ENCODE data around the gene TP53TG5. TPM values are rescaled to one million over a fixed set of nuclear protein-coding genes. Genes with fewer than 3 reads are reported as not detected.

TP53TG5 gene
- total RNA-seq: 0.73 TPM
- long read RNA-seq, partial matches to known transcripts: 0 of 4 reads
- long read RNA-seq, other reads (novel, unspliced or antisense): 4 of 4 reads

DNA sequence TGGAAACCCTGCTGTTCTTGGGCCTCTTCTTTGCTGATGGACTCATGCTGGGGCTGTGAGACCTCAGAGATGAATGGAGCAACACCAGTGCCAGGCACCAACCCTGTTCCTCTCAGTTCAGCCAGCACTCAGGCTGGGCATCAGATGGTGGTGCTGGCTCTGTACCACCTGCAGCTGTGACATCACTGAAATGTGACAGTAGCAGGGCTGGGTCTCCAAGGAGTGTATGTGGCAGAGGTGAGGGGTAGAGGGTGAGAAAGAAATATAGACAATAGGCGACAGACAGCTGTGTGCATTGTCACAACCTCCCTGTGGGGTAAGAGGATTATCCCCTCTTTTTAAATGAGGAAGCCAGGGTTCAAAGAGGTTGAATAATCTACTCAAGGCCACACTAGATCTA is at the start of gene TP53TG5:
Gene TP53TG5 (minus strand): TSS at position 135 of the 400 bp plus-strand sequence. CDS start 89 bp downstream, at position 46.
- ATAC-seq: no peak
- intact Hi-C loops (cut with DNase I): no loop called here

DNA sequence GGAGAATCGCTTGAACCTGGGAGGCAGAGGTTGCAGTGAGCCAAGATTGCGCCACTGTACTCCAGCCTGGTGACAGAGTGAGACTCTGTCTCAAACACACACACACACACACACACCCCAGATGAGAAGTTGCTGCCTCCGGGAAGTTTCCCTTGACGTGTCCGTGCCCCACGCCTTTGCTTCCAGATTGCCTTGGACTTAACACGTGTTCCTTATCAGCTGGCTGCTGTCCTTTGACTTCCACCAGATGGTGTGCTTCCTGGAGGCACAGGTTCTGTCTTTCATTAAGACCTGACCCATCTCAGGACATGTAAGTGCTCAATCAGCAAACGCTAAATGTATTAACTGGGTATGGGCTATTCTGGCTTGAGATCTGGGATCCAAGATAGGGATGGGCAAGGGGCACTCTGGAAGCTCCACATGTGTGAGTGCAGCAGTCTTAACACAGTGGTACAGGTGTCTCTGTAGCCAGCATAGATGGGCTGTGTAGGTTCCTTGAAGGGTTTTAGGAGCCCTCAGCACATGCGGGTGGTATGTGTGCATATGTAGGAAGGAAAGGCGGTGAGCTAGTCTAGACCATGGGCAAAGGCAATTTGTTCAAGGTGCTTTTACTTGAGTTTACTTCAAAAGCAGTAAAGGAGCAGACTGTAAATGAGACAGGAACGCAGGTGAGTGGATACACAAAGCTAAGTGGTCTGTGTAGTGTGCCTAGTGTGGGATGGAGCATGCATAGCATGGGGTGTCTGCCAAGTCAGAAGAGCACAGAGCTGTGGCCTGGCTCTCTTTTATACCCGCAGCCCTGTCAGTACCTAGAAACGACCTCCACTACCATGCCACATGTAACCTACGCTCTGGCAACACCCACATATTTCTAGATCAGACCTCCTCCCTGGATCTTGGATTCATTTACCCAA is 49.4 kb upstream of the TP53TG5 start:
- no peak for DNase-seq (ENCODE audit: missing footprints)
- peak; percentile 37 for ATAC-seq
- intact Hi-C loops (cut with DNase I): no loop called here

More for the DNA sequence above, at the start of gene TP53TG5:
- no peak for DNase-seq (ENCODE audit: missing footprints)

DNA sequence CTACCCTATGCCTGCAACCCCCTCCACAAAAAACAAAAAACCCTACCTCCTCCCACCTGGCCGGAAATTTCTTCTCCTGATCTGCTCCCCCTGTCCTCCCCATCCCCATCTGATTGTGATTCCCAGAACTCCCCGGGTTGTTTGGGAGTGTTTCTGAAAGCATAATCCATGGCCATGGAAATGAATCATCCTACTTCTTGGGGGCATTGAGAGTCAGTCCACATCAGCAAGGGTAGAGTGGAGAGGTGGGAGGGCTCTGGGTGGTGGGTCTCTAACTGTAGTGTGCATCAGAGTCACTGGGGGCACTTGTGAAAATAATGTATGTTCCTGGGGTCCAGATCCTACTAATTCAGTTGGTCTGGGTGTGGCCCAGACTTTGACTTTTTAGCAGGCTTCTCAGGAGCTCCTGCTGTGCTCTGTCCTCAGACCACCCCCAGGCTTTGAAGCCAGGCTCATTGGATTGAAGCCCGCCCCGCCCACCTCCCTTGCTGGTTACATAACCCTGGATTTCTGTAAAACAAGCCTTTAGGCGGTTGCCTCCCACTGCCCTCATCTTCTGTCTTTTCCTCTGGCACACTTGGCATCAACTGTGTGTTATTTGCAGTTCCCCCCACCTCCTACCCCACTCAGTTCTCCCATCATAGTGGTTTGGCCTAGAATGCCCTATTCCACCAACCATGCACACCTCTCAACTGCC is 48.3 kb upstream of the TP53TG5 start:
- no peak for DNase-seq (ENCODE audit: missing footprints)
- ATAC-seq: peak; percentile 42

DNA sequence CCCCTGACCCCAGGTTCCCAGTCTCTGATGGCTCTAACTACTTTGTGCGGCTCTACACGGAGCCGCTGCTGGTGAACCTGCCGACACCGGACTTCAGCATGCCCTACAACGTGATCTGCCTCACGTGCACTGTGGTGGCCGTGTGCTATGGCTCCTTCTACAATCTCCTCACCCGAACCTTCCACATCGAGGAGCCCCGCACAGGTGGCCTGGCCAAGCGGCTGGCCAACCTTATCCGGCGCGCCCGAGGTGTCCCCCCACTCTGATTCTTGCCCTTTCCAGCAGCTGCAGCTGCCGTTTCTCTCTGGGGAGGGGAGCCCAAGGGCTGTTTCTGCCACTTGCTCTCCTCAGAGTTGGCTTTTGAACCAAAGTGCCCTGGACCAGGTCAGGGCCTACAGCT is 47.4 kb upstream of the TP53TG5 start:
- no peak for DNase-seq (ENCODE audit: missing footprints)
- no peak for ATAC-seq
- intact Hi-C loops (cut with DNase I): no loop called here

More for the DNA sequence above, 48.3 kb upstream of the TP53TG5 start:
- intact Hi-C loops (cut with DNase I): no loop called here

DNA sequence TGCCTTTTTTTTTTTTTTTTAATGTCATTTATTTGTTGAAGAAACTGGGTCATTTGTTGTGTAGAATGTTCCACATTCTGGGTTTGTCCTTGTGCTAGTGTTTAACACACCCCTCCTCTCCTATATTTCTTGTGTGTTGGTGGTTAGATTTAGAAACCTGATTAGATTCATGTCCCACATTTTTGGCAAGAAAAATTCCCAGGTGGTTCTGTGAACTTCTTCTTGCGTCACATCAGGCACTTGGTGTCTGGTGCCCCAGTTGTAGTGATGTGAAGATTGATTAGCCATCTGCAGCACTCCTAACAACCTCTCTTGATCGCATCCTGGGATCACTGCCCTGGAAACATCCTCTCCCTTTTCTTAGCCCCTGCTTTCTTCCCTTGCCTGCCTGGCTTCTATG is 45.6 kb upstream of the TP53TG5 start:
- intact Hi-C loops (cut with DNase I): no loop called here
- no peak for DNase-seq (ENCODE audit: missing footprints)
- no peak for ATAC-seq

DNA sequence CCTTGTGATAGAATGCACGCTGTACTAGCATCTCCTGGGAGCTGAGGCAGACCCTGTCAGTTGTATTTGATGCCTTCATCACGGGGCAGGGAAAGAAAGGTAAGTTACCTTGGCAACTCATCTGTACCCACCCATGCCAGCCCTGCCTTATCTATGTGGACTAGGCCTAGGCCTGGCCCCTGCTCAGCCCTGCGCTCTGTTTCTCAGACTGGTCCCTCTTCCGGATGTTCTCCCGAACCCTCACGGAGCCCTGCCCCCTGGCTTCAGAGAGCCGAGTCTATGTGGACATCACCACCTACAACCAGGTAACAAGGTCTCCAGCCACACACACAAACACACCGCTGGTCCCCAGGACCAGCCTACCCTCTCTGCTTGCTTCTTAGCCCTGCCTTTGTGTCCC is 42.0 kb upstream of the TP53TG5 start:
- DNase-seq (ENCODE audit: missing footprints): no peak
- intact Hi-C loops (cut with DNase I): no loop called here
- peak; percentile 18 for ATAC-seq

DNA sequence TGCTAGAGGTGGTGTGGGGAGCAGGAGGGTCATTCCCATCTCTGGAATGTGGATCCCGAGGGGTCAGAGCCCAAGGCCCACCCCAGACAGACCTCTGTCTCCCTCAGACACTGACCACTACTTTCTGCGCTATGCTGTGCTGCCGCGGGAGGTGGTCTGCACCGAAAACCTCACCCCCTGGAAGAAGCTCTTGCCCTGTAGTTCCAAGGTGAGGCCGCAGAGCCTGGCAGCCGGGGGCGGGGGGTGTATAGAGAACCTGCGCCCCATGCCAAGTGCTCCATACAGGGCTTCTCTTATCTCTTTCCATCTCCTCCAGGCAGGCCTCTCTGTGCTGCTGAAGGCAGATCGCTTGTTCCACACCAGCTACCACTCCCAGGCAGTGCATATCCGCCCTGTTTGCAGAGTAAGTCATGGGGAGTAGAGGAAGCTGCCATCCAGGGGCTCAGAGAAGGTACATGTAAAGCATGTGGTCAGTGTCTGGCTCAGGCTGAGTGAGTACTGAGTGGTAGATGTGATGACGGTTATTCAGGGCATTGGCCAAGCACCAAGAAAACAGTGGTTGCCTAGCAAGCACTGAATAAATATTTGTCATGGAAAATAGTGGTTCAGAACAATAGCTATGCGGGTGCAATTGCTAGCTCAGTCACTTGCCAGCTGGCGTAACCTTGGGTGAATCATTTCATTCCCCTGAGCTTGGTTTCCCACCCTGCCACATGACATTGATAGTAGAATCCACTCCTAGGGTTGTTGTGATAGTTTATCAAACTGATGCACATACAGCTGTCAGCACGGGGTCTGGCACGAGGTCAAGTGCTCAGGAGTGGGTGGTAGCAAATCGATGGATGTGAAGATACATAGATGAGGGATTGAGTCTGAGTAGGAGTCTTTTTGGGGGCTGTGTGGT is 41.3 kb upstream of the TP53TG5 start:
- ATAC-seq (peak; percentile 89), DNase-seq (ENCODE audit: missing footprints) (no peak)
- intact Hi-C loops (cut with DNase I): loop anchor here (1.0 kb wide), 1 partner anchor 12 kb away; no protein-coding TSS in a partner anchor

DNA sequence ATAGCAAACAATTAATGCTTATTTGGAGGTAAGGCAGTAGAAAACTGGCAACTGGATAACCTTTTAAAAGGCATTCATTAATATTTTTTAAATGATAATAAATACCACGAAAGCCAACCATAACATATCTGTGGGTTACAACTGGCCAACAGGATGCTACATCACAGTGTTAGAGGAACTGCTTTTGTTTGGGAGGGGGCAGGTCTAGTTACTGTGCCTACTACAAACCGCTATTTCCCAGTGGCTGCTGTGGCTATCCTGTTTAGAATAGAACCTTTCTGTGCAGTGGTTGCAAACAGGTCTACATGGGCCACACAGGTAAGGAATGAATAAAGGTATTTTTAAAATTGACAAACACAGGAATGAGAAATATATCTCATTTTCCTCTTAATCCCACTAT is 38.8 kb upstream of the TP53TG5 start:
- intact Hi-C loops (cut with DNase I): no loop called here
- DNase-seq (ENCODE audit: missing footprints): no peak
- ATAC-seq: no peak

DNA sequence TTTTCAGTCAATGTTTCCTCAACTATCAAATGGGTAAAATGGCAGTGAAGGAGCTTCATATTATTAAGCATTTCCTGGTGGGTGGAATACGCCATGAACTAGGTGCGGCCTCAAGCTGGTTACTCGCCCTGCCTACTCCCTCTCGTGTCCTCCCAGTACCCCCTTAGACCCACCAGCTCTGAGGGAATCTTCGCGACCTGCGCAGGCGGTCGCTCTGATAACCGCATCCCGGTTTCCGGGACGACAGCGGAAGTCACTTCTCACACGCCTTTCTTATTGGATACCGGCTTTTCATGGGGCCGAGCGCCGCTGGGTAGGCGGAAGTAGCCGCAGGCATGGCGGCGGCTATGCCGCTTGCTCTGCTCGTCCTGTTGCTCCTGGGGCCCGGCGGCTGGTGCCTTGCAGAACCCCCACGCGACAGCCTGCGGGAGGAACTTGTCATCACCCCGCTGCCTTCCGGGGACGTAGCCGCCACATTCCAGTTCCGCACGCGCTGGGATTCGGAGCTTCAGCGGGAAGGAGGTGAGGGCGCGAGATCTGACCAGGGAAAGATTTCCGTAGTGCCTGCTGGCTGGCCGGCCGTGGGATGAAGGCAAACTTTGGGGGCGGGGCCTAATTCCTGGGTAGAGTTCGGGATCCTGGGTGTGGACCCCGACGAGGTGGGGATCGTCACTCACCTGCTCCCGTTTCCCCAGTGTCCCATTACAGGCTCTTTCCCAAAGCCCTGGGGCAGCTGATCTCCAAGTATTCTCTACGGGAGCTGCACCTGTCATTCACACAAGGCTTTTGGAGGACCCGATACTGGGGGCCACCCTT is 37.9 kb upstream of the TP53TG5 start, which contains the start of gene PIGT:
Gene PIGT (plus strand): TSS at position 320 of the 816 bp plus-strand sequence. CDS start 16 bp downstream, at position 336.
- DNase-seq (ENCODE audit: missing footprints): peak; percentile 95
- ATAC-seq: peak; percentile 75
- intact Hi-C loops (cut with DNase I): no loop called here

DNA sequence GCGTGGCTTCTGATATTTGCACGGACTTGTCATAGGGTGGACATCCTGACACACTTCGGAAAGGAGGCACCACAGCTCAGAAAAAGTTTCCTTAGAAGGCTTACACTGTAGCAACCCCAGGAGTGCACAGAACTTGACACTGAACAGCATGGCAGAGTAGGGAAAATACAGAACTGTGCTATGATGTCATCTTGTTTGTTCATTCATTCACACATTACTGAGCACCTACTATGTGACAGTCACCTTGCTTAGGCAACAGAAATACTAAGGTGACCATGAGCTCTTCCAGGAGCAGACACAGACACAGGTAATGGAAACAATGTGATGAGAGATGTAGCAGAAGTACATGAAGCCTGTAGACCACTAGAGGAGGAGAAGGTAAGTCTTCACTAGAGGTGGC is 35.4 kb upstream of the TP53TG5 start:
- intact Hi-C loops (cut with DNase I): no loop called here
- ATAC-seq (no peak), DNase-seq (ENCODE audit: missing footprints) (no peak)

DNA sequence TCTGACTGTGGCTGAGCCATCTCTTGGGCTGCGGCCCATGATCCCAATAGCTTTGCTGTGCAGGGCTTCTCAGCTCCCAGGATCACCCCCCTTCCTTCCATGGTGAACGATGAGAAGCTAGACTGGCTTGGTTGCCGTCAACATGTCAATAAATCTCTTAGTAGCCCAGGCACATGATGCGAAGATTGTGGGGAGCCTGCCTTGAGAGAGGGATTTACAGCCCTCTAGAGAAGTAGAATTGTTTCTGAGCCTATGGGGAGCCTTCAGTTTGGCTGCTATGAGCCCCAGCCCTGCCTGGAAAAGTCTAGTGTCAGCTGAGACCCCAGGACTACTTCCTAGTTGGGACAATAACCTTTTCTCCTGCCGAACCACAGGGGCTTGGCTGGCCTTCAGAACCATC is 34.5 kb upstream of the TP53TG5 start:
- intact Hi-C loops (cut with DNase I): no loop called here
- ATAC-seq: no peak
- no peak for DNase-seq (ENCODE audit: missing footprints)

DNA sequence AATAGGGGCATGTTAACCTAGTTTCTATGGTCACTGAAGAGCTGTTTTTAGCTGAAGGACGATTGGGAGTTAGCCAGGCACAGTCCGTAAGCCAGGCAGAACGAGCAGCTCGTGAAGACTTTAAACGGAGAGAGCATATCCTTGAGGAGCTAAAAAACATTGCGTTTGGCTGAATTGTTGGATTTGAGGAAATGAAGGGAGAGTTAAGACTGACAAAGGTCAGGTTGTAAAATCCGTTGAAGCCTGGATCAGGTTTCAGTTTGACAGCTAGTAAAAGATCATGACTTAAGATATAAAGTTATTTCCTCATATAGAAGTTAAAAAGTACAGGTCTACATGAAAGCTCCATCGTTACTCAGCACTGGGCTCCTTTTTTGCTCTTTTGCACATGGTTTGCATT is 32.8 kb upstream of the TP53TG5 start:
- ATAC-seq: no peak
- intact Hi-C loops (cut with DNase I): loop anchor here (1.0 kb wide), 1 partner anchor 11 kb away; no protein-coding TSS in a partner anchor
- DNase-seq (ENCODE audit: missing footprints): no peak

DNA sequence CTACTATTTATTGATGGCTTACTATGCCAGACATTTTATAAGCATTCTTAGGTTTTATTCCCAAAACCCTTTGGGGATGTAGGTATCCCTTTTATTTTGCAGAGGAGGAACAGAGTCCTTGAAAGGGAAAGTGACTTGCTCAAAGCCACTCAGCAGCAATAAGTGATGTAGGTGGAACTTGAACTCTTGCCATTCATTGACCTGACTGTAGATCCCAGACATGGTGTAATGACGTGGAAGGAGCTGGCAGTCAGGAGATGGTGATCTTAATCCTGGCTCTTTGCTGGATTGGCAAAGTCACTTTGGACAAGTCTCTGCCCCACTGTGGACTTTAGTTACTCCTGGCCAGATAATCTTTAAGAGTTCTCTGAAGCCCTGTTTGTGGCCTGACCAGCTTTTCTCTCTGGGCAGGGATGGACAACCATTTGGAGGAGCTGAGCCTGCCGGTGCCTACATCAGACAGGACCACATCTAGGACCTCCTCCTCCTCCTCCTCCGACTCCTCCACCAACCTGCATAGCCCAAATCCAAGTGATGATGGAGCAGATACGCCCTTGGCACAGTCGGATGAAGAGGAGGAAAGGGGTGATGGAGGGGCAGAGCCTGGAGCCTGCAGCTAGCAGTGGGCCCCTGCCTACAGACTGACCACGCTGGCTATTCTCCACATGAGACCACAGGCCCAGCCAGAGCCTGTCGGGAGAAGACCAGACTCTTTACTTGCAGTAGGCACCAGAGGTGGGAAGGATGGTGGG is 31.6 kb upstream of the TP53TG5 start:
- DNase-seq (ENCODE audit: missing footprints) (no peak), ATAC-seq (no peak)
- intact Hi-C loops (cut with DNase I): loop anchor here (5.0 kb wide), 1 partner anchor 67 kb away; no protein-coding TSS in a partner anchor

DNA sequence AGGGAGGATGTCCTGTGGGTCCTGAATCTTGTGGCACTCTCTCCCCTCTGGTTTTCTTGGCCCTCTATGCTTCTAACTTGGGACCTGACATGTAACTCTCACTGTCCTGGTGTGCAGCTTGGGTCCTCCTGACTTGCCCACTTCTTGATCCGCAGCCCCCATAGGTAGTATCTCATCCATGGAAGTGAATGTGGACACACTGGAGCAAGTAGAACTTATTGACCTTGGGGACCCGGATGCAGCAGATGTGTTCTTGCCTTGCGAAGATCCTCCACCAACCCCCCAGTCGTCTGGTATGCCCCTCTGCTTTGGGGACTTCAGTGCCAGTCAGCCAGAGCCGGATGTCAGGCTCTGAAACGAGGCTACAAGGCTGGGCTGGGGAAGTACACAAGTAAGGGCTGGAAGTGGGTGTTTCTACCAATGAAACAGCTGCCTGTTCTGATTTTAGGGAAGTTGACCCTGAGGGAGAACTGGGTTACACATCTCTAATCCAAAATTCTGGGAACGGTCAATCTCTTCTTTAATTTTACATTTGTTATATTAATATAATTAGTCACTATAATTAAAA is 30.6 kb upstream of the TP53TG5 start:
- no peak for ATAC-seq
- DNase-seq (ENCODE audit: missing footprints): no peak
- intact Hi-C loops (cut with DNase I): loop anchor here (5.0 kb wide), 1 partner anchor 66 kb away; no protein-coding TSS in a partner anchor

DNA sequence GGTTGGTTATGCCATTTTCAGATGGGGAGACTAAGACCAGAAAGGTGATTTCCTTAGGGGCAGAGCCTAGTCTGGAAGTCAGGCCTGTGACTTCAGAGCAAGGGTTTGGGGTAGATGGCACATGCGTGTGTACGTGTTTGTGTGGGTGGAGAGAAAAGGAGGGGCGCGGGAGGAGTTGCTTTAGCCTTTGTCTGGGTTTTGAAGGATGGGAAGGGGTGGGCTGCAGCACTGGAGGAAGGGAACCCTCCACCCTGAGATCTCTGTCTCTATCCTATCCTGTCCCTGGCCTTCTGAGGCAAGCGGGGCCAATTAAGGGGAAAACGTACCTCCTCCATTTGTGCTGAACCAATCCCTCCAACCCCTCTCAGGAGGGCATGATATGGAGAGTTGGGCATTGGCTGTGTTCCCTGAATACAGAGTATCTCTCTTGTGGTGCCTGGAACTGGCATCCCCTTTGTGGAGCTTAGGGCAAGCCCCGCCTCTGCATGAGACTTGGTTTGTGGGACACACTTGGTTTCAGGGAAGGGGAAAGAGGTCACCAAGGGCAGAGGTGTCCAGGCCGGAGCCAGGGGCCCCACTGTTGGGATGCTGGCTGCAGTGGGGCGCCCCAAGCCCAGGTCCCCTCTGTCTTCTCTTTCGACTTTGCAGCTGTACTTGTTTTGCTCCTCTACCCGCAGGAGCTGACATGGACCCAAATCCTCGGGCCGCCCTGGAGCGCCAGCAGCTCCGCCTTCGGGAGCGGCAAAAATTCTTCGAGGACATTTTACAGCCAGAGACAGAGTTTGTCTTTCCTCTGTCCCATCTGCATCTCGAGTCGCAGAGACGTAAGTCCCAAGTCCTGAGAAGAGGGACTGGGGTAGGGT is 29.9 kb upstream of the TP53TG5 start, which contains the start of gene DBNDD2:
Gene DBNDD2 (plus strand): TSS at position 507 of the 863 bp plus-strand sequence. CDS start 179 bp downstream, at position 686.
- intact Hi-C loops (cut with DNase I): loop anchor here (1.0 to 5.0 kb wide), 4 partner anchors 11 to 66 kb away; partner anchors contain the start of gene SYS1
- ATAC-seq (peak; percentile 71), DNase-seq (ENCODE audit: missing footprints) (no peak)
